Measurements from ENCODE around the gene POTEM. TPM values are rescaled to one million over a fixed set of nuclear protein-coding genes. Genes with fewer than 3 reads are reported as not detected.
"Not testable (repeated sequence)": the region's sequence is repeated elsewhere in the genome, so short reads cannot be mapped to it uniquely, and the experiment has no call there.

The POTEM gene
- total RNA-seq, 3 donors from 2014 or later (not counting 1 experiment from before 2014, with no cell fraction given): not detected

- H3K27ac Mint-ChIP-seq, H3K36me3 Mint-ChIP-seq: not testable (repeated sequence)
- 100% methylated on average over 1 of the region's 10 CpGs for WGBS (ENCODE audit: insufficient coverage)
These were observed 43.8 kb downstream of the POTEM start for GRCh38 chr14:19011029-19011428.

GRCh38 chr14:19011703-19012102 is 44.5 kb downstream of the POTEM start:
- H3K27ac Mint-ChIP-seq; ATAC-seq; H3K36me3 Mint-ChIP-seq; DNase-seq; H3K27me3 Mint-ChIP-seq (ENCODE audit: low read depth in 2 of 2); H3K9me3 ChIP-seq (ENCODE audit: control insufficient read depth, insufficient read depth, low read length); H3K4me1 ChIP-seq (ENCODE audit: control insufficient read depth, insufficient read depth, low read length); H3K4me3 ChIP-seq (ENCODE audit: low read length); H3K9me3 Mint-ChIP-seq; H3K4me1 Mint-ChIP-seq; intact Hi-C loops (cut with micrococcal nuclease); H3K27me3 ChIP-seq (ENCODE audit: control insufficient read depth, insufficient read depth, low read length); H3K4me3 Mint-ChIP-seq; H3K36me3 ChIP-seq (ENCODE audit: control insufficient read depth, insufficient read depth, low read length); H3K27ac ChIP-seq (ENCODE audit: low read length): not testable (repeated sequence)
- WGBS (ENCODE audit: insufficient coverage): no CpG with 5 or more reads among the region's 5 CpGs

More at GRCh38 chr14:19011029-19011428, 43.8 kb downstream of the POTEM start:
- ATAC-seq; H3K4me1 Mint-ChIP-seq; H3K9me3 Mint-ChIP-seq; H3K4me3 ChIP-seq (ENCODE audit: low read length); H3K4me3 Mint-ChIP-seq; H3K27me3 ChIP-seq (ENCODE audit: control insufficient read depth, insufficient read depth, low read length); H3K9me3 ChIP-seq (ENCODE audit: control insufficient read depth, insufficient read depth, low read length); H3K4me1 ChIP-seq (ENCODE audit: control insufficient read depth, insufficient read depth, low read length); H3K36me3 ChIP-seq (ENCODE audit: control insufficient read depth, insufficient read depth, low read length); H3K27ac ChIP-seq (ENCODE audit: low read length); intact Hi-C loops (cut with micrococcal nuclease); DNase-seq; H3K27me3 Mint-ChIP-seq (ENCODE audit: low read depth in 2 of 2): not testable (repeated sequence)

- H3K27ac Mint-ChIP-seq; intact Hi-C loops (cut with micrococcal nuclease); H3K4me1 ChIP-seq (ENCODE audit: control insufficient read depth, insufficient read depth, low read length); H3K27me3 ChIP-seq (ENCODE audit: control insufficient read depth, insufficient read depth, low read length); H3K27ac ChIP-seq (ENCODE audit: low read length); H3K36me3 ChIP-seq (ENCODE audit: control insufficient read depth, insufficient read depth, low read length); H3K9me3 Mint-ChIP-seq; ATAC-seq; H3K4me3 ChIP-seq (ENCODE audit: low read length); H3K4me3 Mint-ChIP-seq; H3K27me3 Mint-ChIP-seq (ENCODE audit: low read depth in 2 of 2); H3K4me1 Mint-ChIP-seq; H3K9me3 ChIP-seq (ENCODE audit: control insufficient read depth, insufficient read depth, low read length); DNase-seq; H3K36me3 Mint-ChIP-seq: not testable (repeated sequence)
- no CpG with 5 or more reads among the region's 3 CpGs for WGBS (ENCODE audit: insufficient coverage)
These were observed 48.0 kb downstream of the POTEM start for GRCh38 chr14:19015185-19015584.

- H3K27ac ChIP-seq (ENCODE audit: low read length); H3K27ac Mint-ChIP-seq; H3K9me3 Mint-ChIP-seq; H3K27me3 Mint-ChIP-seq (ENCODE audit: low read depth in 2 of 2); ATAC-seq; H3K4me1 ChIP-seq (ENCODE audit: control insufficient read depth, insufficient read depth, low read length); intact Hi-C loops (cut with micrococcal nuclease); H3K36me3 Mint-ChIP-seq; H3K9me3 ChIP-seq (ENCODE audit: control insufficient read depth, insufficient read depth, low read length); DNase-seq; H3K4me3 Mint-ChIP-seq; H3K36me3 ChIP-seq (ENCODE audit: control insufficient read depth, insufficient read depth, low read length); H3K4me3 ChIP-seq (ENCODE audit: low read length); H3K4me1 Mint-ChIP-seq; H3K27me3 ChIP-seq (ENCODE audit: control insufficient read depth, insufficient read depth, low read length): not testable (repeated sequence)
- 78% methylated on average over 5 of the region's 15 CpGs for WGBS (ENCODE audit: insufficient coverage)
These were observed 57.9 kb downstream of the POTEM start for GRCh38 chr14:19025080-19025589.

GRCh38 chr14:19026649-19027351 is 59.6 kb downstream of the POTEM start:
- H3K27me3 ChIP-seq (ENCODE audit: control insufficient read depth, insufficient read depth, low read length); ATAC-seq; H3K4me3 ChIP-seq (ENCODE audit: low read length); H3K27ac Mint-ChIP-seq; H3K36me3 Mint-ChIP-seq; intact Hi-C loops (cut with micrococcal nuclease); DNase-seq; H3K27ac ChIP-seq (ENCODE audit: low read length); H3K27me3 Mint-ChIP-seq (ENCODE audit: low read depth in 2 of 2); H3K4me1 Mint-ChIP-seq; H3K4me3 Mint-ChIP-seq; H3K9me3 ChIP-seq (ENCODE audit: control insufficient read depth, insufficient read depth, low read length); H3K4me1 ChIP-seq (ENCODE audit: control insufficient read depth, insufficient read depth, low read length); H3K36me3 ChIP-seq (ENCODE audit: control insufficient read depth, insufficient read depth, low read length); H3K9me3 Mint-ChIP-seq: not testable (repeated sequence)
- 83% methylated on average over 10 of the region's 35 CpGs for WGBS (ENCODE audit: insufficient coverage)

- H3K27ac Mint-ChIP-seq; H3K27ac ChIP-seq (ENCODE audit: low read length); H3K36me3 Mint-ChIP-seq; intact Hi-C loops (cut with micrococcal nuclease); H3K36me3 ChIP-seq (ENCODE audit: control insufficient read depth, insufficient read depth, low read length); H3K9me3 Mint-ChIP-seq; ATAC-seq; H3K4me3 ChIP-seq (ENCODE audit: low read length); H3K27me3 ChIP-seq (ENCODE audit: control insufficient read depth, insufficient read depth, low read length); DNase-seq; H3K4me1 Mint-ChIP-seq; H3K9me3 ChIP-seq (ENCODE audit: control insufficient read depth, insufficient read depth, low read length); H3K27me3 Mint-ChIP-seq (ENCODE audit: low read depth in 2 of 2); H3K4me3 Mint-ChIP-seq; H3K4me1 ChIP-seq (ENCODE audit: control insufficient read depth, insufficient read depth, low read length): not testable (repeated sequence)
- WGBS (ENCODE audit: insufficient coverage): no CpG with 5 or more reads among the region's 16 CpGs
These were observed 60.7 kb downstream of the POTEM start for GRCh38 chr14:19027895-19028294.

- intact Hi-C loops (cut with micrococcal nuclease); H3K4me3 ChIP-seq (ENCODE audit: low read length); H3K27ac ChIP-seq (ENCODE audit: low read length); ATAC-seq; H3K36me3 ChIP-seq (ENCODE audit: control insufficient read depth, insufficient read depth, low read length); H3K27me3 Mint-ChIP-seq (ENCODE audit: low read depth in 2 of 2); H3K36me3 Mint-ChIP-seq; H3K4me1 ChIP-seq (ENCODE audit: control insufficient read depth, insufficient read depth, low read length); H3K27ac Mint-ChIP-seq; H3K4me3 Mint-ChIP-seq; H3K9me3 Mint-ChIP-seq; H3K9me3 ChIP-seq (ENCODE audit: control insufficient read depth, insufficient read depth, low read length); DNase-seq; H3K4me1 Mint-ChIP-seq; H3K27me3 ChIP-seq (ENCODE audit: control insufficient read depth, insufficient read depth, low read length): not testable (repeated sequence)
- WGBS (ENCODE audit: insufficient coverage): no CpG with 5 or more reads among the region's 26 CpGs
These were observed 69.7 kb downstream of the POTEM start for GRCh38 chr14:19036811-19037382.
